Activated CD8-positive, alpha-beta T cell treated with anti-CD3 and anti-CD28 coated beads for 36 hours (primary cell): ENCODE results near the gene ADAM19. TPM values are rescaled to one million over a fixed set of nuclear protein-coding genes. Genes with fewer than 3 reads are reported as not detected.

Experiments
- ATAC-seq: fragments of 200-7000 bp; cut with Tn5 transposase; one replicate; pipeline ENCODE4 v1.10.0; 2021; ENCODE audit warnings: mild to moderate bottlenecking, moderate library complexity
- CTCF ChIA-PET: fragments of 350-600 bp; sonication (Branson Sonifier 250); formaldehyde crosslinking; loops from one replicate; lab custom pipeline; 2021; ENCODE audit warnings: antibody characterized with exemption; lab: Charles Lee
- POLR2A ChIA-PET: fragments of 350-600 bp; sonication (Branson Sonifier 250); formaldehyde crosslinking; loops from one replicate; lab custom pipeline; 2021; ENCODE audit warnings: antibody characterized with exemption; lab: Charles Lee
- DNase-seq: peaks from one replicate; pipeline ENCODE4 v3.0.0-alpha.2; 2020
- H3K27ac Mint-ChIP-seq: one replicate; pipeline ENCODE4 v1.8.0; 2021; ENCODE audit warnings: mild to moderate bottlenecking, mixed read lengths
- H3K27me3 Mint-ChIP-seq: one replicate; pipeline ENCODE4 v1.8.0; 2021; ENCODE audit warnings: mixed read lengths
- H3K36me3 Mint-ChIP-seq: one replicate; pipeline ENCODE4 v1.8.0; 2021; ENCODE audit warnings: low read depth, mixed read lengths
- H3K4me1 Mint-ChIP-seq: one replicate; pipeline ENCODE4 v1.8.0; 2021; ENCODE audit warnings: low read depth, mixed read lengths
- H3K4me3 Mint-ChIP-seq: one replicate; pipeline ENCODE4 v1.8.0; 2021; ENCODE audit warnings: mild to moderate bottlenecking, moderate library complexity, mixed read lengths
- H3K9me3 Mint-ChIP-seq: one replicate; pipeline ENCODE4 v1.8.0; 2021; ENCODE audit warnings: mixed read lengths
- CTCF ChIP-seq: fragments of 200-600 bp; IDR thresholded peaks from one replicate; pipeline ENCODE4 v1.8.0; 2022; ENCODE audit warnings: antibody characterized with exemption, mild to moderate bottlenecking
- intact Hi-C: fragments of 100-400 bp; cut with micrococcal nuclease; formaldehyde crosslinking; loops from one replicate; pipeline ENCODE4 v1.10.0; 2022
- total RNA-seq, 2 experiments: library from RNA; stranded (reverse); gene quantifications; one replicate each; pipeline ENCODE4 v1.2.3, GENCODE V29; 2021

ADAM19 gene
- total RNA-seq, 2 experiments from 2014 or later: 12.3 to 12.9 TPM

- peaks cover 56% of the 10 kb centered on the region for H3K4me1 Mint-ChIP-seq
These were observed 33.5 kb upstream of the ADAM19 start for GRCh38 chr5:157608972-157609565.

GRCh38 chr5:157607371-157608161, 32.0 kb upstream of the ADAM19 start:
- Mint-ChIP-seq H3K27ac (peak overlapping the region; percentile 94), H3K4me3 (no peak overlapping the region), H3K4me1 (peaks cover 61% of the 10 kb centered on the region), H3K27me3 (no peaks in the 10 kb centered on the region), H3K9me3 (peaks cover 5% of the 10 kb centered on the region), H3K36me3 (peaks cover 3% of the 10 kb centered on the region)
- intact Hi-C loops: loop anchor here (2.0 kb wide), 1 partner anchor 123 kb away; the partner anchor contains the start of gene THG1L
- peak; percentile 85 for DNase-seq
- POLR2A ChIA-PET: interaction anchor here (0.6 to 1.8 kb wide), 7 partner anchors 9 to 123 kb away, joined by 3 to 9 read pairs (median 4); no protein-coding TSS in a partner anchor
- peak; percentile 74 for ATAC-seq
- CTCF ChIA-PET: interaction anchor here (0.6 to 1.7 kb wide), 4 partner anchors 11 to 136 kb away, joined by 3 to 5 read pairs (median 4); partner anchors contain the start of gene SOX30
- TF ChIP-seq CTCF: no peak

More at GRCh38 chr5:157608972-157609565, 33.5 kb upstream of the ADAM19 start:
- H3K9me3 Mint-ChIP-seq: peaks cover 3% of the 10 kb centered on the region
- intact Hi-C loops: no loop called here
- ATAC-seq (no peak), DNase-seq (no peak)
- H3K27ac Mint-ChIP-seq: no peak overlapping the region
- peaks cover 3% of the 10 kb centered on the region for H3K36me3 Mint-ChIP-seq
- no peaks in the 10 kb centered on the region for H3K27me3 Mint-ChIP-seq
- POLR2A ChIA-PET: interaction anchor here (0.9 to 1.8 kb wide), 4 partner anchors 12 to 69 kb away, joined by 3 to 9 read pairs (median 4); no protein-coding TSS in a partner anchor
- TF ChIP-seq CTCF: no peak
- CTCF ChIA-PET: interaction anchor here (1.7 kb wide), 1 partner anchor 13 kb away, joined by 5 read pairs; no protein-coding TSS in a partner anchor
- H3K4me3 Mint-ChIP-seq: no peak overlapping the region

GRCh38 chr5:157606046-157606445, 30.5 kb upstream of the ADAM19 start:
- no peak for ATAC-seq

GRCh38 chr5:157603333-157604190, 28.0 kb upstream of the ADAM19 start:
- CTCF ChIA-PET: interaction anchor here (1.0 to 1.5 kb wide), 3 partner anchors 9 to 131 kb away, joined by 3 read pairs; no protein-coding TSS in a partner anchor
- POLR2A ChIA-PET: interaction anchor here (0.5 to 0.8 kb wide), 2 partner anchors 11 to 48 kb away, joined by 3 read pairs; partner anchors contain the start of gene SOX30
- H3K4me3 Mint-ChIP-seq: peak overlapping the region; percentile 32

More at GRCh38 chr5:157606046-157606445, 30.5 kb upstream of the ADAM19 start:
- Mint-ChIP-seq H3K4me1 (peaks cover 63% of the 10 kb centered on the region), H3K36me3 (peaks cover 3% of the 10 kb centered on the region), H3K4me3 (no peak overlapping the region), H3K9me3 (peaks cover 5% of the 10 kb centered on the region), H3K27ac (peak overlapping the region; percentile 64), H3K27me3 (no peaks in the 10 kb centered on the region)
- no peak for DNase-seq
- CTCF ChIA-PET: interaction anchor here (0.9 kb wide), 1 partner anchor 10 kb away, joined by 3 read pairs; no protein-coding TSS in a partner anchor
- intact Hi-C loops: loop anchor here (2.0 kb wide), 1 partner anchor 125 kb away; the partner anchor contains the start of gene THG1L
- no peak for TF ChIP-seq CTCF
- POLR2A ChIA-PET: no interaction called here

More at GRCh38 chr5:157603333-157604190, 28.0 kb upstream of the ADAM19 start:
- H3K4me1 Mint-ChIP-seq: peaks cover 75% of the 10 kb centered on the region
- peak; percentile 52 for ATAC-seq
- peaks cover 4% of the 10 kb centered on the region for H3K36me3 Mint-ChIP-seq
- DNase-seq: peak; percentile 75
- H3K9me3 Mint-ChIP-seq: peaks cover 10% of the 10 kb centered on the region
- H3K27ac Mint-ChIP-seq: peak overlapping the region; percentile 80
- H3K27me3 Mint-ChIP-seq: no peaks in the 10 kb centered on the region
- no peak for TF ChIP-seq CTCF
- intact Hi-C loops: loop anchor here (2.0 kb wide), 1 partner anchor 63 kb away; no protein-coding TSS in a partner anchor
